ENCODE data around the gene CCDC158. TPM values are rescaled to one million over a fixed set of nuclear protein-coding genes. Genes with fewer than 3 reads are reported as not detected.
"Not testable (repeated sequence)": the region's sequence is repeated elsewhere in the genome, so short reads cannot be mapped to it uniquely, and the experiment has no call there.

CCDC158 gene
- total and polyA plus RNA-seq, 4 donors: 0.99 to 2.9 (median 1.3) TPM

- Histone ChIP-seq H3K9me3 (ENCODE audit: control insufficient read depth, insufficient read depth, low read length) (peaks cover 6% of the 10 kb centered on the region), H3K27ac (ENCODE audit: low read depth, low read length) (no peak overlapping the region), H3K36me3 (ENCODE audit: control insufficient read depth, insufficient read depth, low read length) (no peaks in the 10 kb centered on the region), H3K4me1 (ENCODE audit: control insufficient read depth, insufficient read depth, low read length) (no peaks in the 10 kb centered on the region), H3K4me3 (ENCODE audit: low read depth, low read length) (no peak overlapping the region), H3K27me3 (ENCODE audit: control insufficient read depth, insufficient read depth, low read length) (no peaks in the 10 kb centered on the region)
- no peak for DNase-seq (ENCODE audit: low read depth in 4 of 6, low spot score in 6 of 6)
- 85% methylated on average over 2 of the region's 3 CpGs for WGBS (ENCODE audit: insufficient coverage)
Observed at GRCh38 chr4:76296286-76296820, 124.6 kb downstream of the CCDC158 start.

GRCh38 chr4:76293772-76294171 lies 127.2 kb downstream of the CCDC158 start:
- Histone ChIP-seq H3K27me3 (ENCODE audit: control insufficient read depth, insufficient read depth, low read length) (no peaks in the 10 kb centered on the region), H3K9me3 (ENCODE audit: control insufficient read depth, insufficient read depth, low read length) (peaks cover 6% of the 10 kb centered on the region), H3K36me3 (ENCODE audit: control insufficient read depth, insufficient read depth, low read length) (no peaks in the 10 kb centered on the region), H3K4me1 (ENCODE audit: control insufficient read depth, insufficient read depth, low read length) (no peaks in the 10 kb centered on the region), H3K27ac (ENCODE audit: low read depth, low read length) (no peak overlapping the region), H3K4me3 (ENCODE audit: low read depth, low read length) (no peak overlapping the region)
- no peak for DNase-seq (ENCODE audit: low read depth in 4 of 6, low spot score in 6 of 6)
- 80% methylated on average over 2 of the region's 2 CpGs for WGBS (ENCODE audit: insufficient coverage)

GRCh38 chr4:76292730-76293129 lies 128.2 kb downstream of the CCDC158 start:
- 95% methylated on average over 2 of the region's 3 CpGs for WGBS (ENCODE audit: insufficient coverage)
- H3K9me3 ChIP-seq (ENCODE audit: control insufficient read depth, insufficient read depth, low read length): peaks cover 2% of the 10 kb centered on the region
- DNase-seq (ENCODE audit: low read depth in 4 of 6, low spot score in 6 of 6): no peak
- H3K4me1 ChIP-seq (ENCODE audit: control insufficient read depth, insufficient read depth, low read length): no peaks in the 10 kb centered on the region
- no peak overlapping the region for H3K27ac ChIP-seq (ENCODE audit: low read depth, low read length)
- no peaks in the 10 kb centered on the region for H3K27me3 ChIP-seq (ENCODE audit: control insufficient read depth, insufficient read depth, low read length)
- no peaks in the 10 kb centered on the region for H3K36me3 ChIP-seq (ENCODE audit: control insufficient read depth, insufficient read depth, low read length)
- no peak overlapping the region for H3K4me3 ChIP-seq (ENCODE audit: low read depth, low read length)

GRCh38 chr4:76287811-76288210 lies 133.1 kb downstream of the CCDC158 start:
- WGBS (ENCODE audit: insufficient coverage): no CpG with 5 or more reads among the region's 3 CpGs
- DNase-seq (ENCODE audit: low read depth in 4 of 6, low spot score in 6 of 6); H3K4me3 ChIP-seq (ENCODE audit: low read depth, low read length): not testable (repeated sequence)

GRCh38 chr4:76283900-76284299 lies 137.0 kb downstream of the CCDC158 start:
- Histone ChIP-seq H3K27me3 (ENCODE audit: control insufficient read depth, insufficient read depth, low read length) (no peaks in the 10 kb centered on the region), H3K4me3 (ENCODE audit: low read depth, low read length) (no peak overlapping the region), H3K27ac (ENCODE audit: low read depth, low read length) (no peak overlapping the region), H3K36me3 (ENCODE audit: control insufficient read depth, insufficient read depth, low read length) (no peaks in the 10 kb centered on the region), H3K9me3 (ENCODE audit: control insufficient read depth, insufficient read depth, low read length) (peaks cover 2% of the 10 kb centered on the region), H3K4me1 (ENCODE audit: control insufficient read depth, insufficient read depth, low read length) (no peaks in the 10 kb centered on the region)
- WGBS (ENCODE audit: insufficient coverage): 88% methylated on average over 2 of the region's 4 CpGs
- no peak for DNase-seq (ENCODE audit: low read depth in 4 of 6, low spot score in 6 of 6)

More at GRCh38 chr4:76287811-76288210, 133.1 kb downstream of the CCDC158 start:
- H3K27me3 ChIP-seq (ENCODE audit: control insufficient read depth, insufficient read depth, low read length); H3K9me3 ChIP-seq (ENCODE audit: control insufficient read depth, insufficient read depth, low read length); H3K36me3 ChIP-seq (ENCODE audit: control insufficient read depth, insufficient read depth, low read length); H3K4me1 ChIP-seq (ENCODE audit: control insufficient read depth, insufficient read depth, low read length); H3K27ac ChIP-seq (ENCODE audit: low read depth, low read length): not testable (repeated sequence)

GRCh38 chr4:76282941-76283689 lies 137.8 kb downstream of the CCDC158 start:
- WGBS (ENCODE audit: insufficient coverage): 90% methylated on average over 1 of the region's 6 CpGs
- Histone ChIP-seq H3K27me3 (ENCODE audit: control insufficient read depth, insufficient read depth, low read length) (no peaks in the 10 kb centered on the region), H3K27ac (ENCODE audit: low read depth, low read length) (no peak overlapping the region), H3K4me3 (ENCODE audit: low read depth, low read length) (no peak overlapping the region), H3K9me3 (ENCODE audit: control insufficient read depth, insufficient read depth, low read length) (peaks cover 2% of the 10 kb centered on the region), H3K4me1 (ENCODE audit: control insufficient read depth, insufficient read depth, low read length) (no peaks in the 10 kb centered on the region), H3K36me3 (ENCODE audit: control insufficient read depth, insufficient read depth, low read length) (no peaks in the 10 kb centered on the region)
- DNase-seq (ENCODE audit: low read depth in 4 of 6, low spot score in 6 of 6): no peak

- DNase-seq (ENCODE audit: low read depth in 4 of 6, low spot score in 6 of 6); H3K36me3 ChIP-seq (ENCODE audit: control insufficient read depth, insufficient read depth, low read length); H3K27ac ChIP-seq (ENCODE audit: low read depth, low read length); H3K4me1 ChIP-seq (ENCODE audit: control insufficient read depth, insufficient read depth, low read length); H3K27me3 ChIP-seq (ENCODE audit: control insufficient read depth, insufficient read depth, low read length); H3K4me3 ChIP-seq (ENCODE audit: low read depth, low read length); H3K9me3 ChIP-seq (ENCODE audit: control insufficient read depth, insufficient read depth, low read length): not testable (repeated sequence)
- no CpG with 5 or more reads among the region's 6 CpGs for WGBS (ENCODE audit: insufficient coverage)
Observed at GRCh38 chr4:76281594-76281993, 139.3 kb downstream of the CCDC158 start.

- Histone ChIP-seq H3K4me3 (ENCODE audit: low read depth, low read length) (no peak overlapping the region), H3K27ac (ENCODE audit: low read depth, low read length) (no peak overlapping the region), H3K36me3 (ENCODE audit: control insufficient read depth, insufficient read depth, low read length) (no peaks in the 10 kb centered on the region), H3K9me3 (ENCODE audit: control insufficient read depth, insufficient read depth, low read length) (peaks cover under 1% of the 10 kb centered on the region), H3K4me1 (ENCODE audit: control insufficient read depth, insufficient read depth, low read length) (no peaks in the 10 kb centered on the region), H3K27me3 (ENCODE audit: control insufficient read depth, insufficient read depth, low read length) (no peaks in the 10 kb centered on the region)
- no peak for DNase-seq (ENCODE audit: low read depth in 4 of 6, low spot score in 6 of 6)
- 96% methylated on average over 4 of the region's 6 CpGs for WGBS (ENCODE audit: insufficient coverage)
Observed at GRCh38 chr4:76280488-76281441, 140.2 kb downstream of the CCDC158 start.

- Histone ChIP-seq H3K4me3 (ENCODE audit: low read depth, low read length) (no peak overlapping the region), H3K9me3 (ENCODE audit: control insufficient read depth, insufficient read depth, low read length) (no peaks in the 10 kb centered on the region), H3K36me3 (ENCODE audit: control insufficient read depth, insufficient read depth, low read length) (no peaks in the 10 kb centered on the region), H3K27ac (ENCODE audit: low read depth, low read length) (no peak overlapping the region), H3K27me3 (ENCODE audit: control insufficient read depth, insufficient read depth, low read length) (no peaks in the 10 kb centered on the region), H3K4me1 (ENCODE audit: control insufficient read depth, insufficient read depth, low read length) (no peaks in the 10 kb centered on the region)
- no peak for DNase-seq (ENCODE audit: low read depth in 4 of 6, low spot score in 6 of 6)
- 100% methylated on average over 2 of the region's 4 CpGs for whole genome bisulfite sequencing (ENCODE audit: insufficient coverage)
Observed at GRCh38 chr4:76279462-76279861, 141.5 kb downstream of the CCDC158 start.
